ENCODE measurements around the gene PIEZO1. TPM values are rescaled to one million over a fixed set of nuclear protein-coding genes. Genes with fewer than 3 reads are reported as not detected.

The PIEZO1 gene
- total and polyA plus RNA-seq, 2 donors (not counting 3 experiments of a cell fraction or from before 2014, with no cell fraction given), result 298 to 322 TPM

- intact Hi-C loops (cut with micrococcal nuclease), result no loop called here
- no TSS peak for BruUV-seq (replicated peaks)
- no peak for FAIRE-seq
Observed at GRCh38 chr16:88754109-88754911, 30.7 kb downstream of the PIEZO1 start.

DNA sequence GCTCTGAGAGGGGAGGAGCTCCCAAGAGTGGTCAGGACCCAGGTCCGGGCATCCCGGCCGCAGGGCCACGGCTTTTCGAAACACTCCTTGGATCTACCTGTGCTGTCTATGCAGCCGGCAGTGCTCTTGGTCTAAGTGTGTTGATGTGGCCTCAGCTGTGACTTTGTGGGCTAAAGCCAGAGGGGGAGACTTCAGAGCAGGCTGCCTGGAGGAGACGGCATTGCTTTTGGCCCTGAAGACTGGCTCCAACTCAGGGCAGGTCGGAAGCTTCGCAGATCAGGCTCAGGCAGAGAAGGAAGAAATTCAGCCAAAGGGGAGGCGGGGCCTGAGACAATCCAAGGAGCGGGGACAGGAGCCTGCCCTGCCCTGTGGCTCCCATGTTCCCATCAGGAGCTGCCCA, 31.4 kb downstream of the PIEZO1 start:
- TF ChIP-seq, protein P1, sequence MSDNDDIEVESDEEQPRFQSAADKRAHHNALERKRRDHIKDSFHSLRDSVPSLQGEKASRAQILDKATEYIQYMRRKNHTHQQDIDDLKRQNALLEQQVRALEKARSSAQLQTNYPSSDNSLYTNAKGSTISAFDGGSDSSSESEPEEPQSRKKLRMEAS (IDR thresholded peaks at IDR 0.05; ENCODE audit: insufficient read depth, insufficient read length), result no peak
- TF ChIP-seq MYC (IDR thresholded peaks at IDR 0.05; ENCODE audit: low read depth, low read length) (no peak), GATA2 (IDR thresholded peaks at IDR 0.05; ENCODE audit: insufficient read depth, insufficient read length, low read depth, low read length) (no peak), EZH2 (IDR thresholded peaks at IDR 0.05; ENCODE audit: borderline replicate concordance, low read depth, low read length, severe bottlenecking) (no peak)
- Histone ChIP-seq H4K20me1 (replicated peaks; ENCODE audit: control insufficient read depth, extremely low read depth, insufficient read depth, low read length) (no peaks in the 10 kb centered on the region), H3K4me1 (ENCODE audit: control insufficient read depth, extremely low read depth, insufficient read depth, low read length) (peaks cover 2% of the 10 kb centered on the region), H3K9me3 (replicated peaks; ENCODE audit: control insufficient read depth, insufficient read depth, low read length) (no peaks in the 10 kb centered on the region), H3K27me3 (ENCODE audit: control insufficient read depth in 2 of 2, insufficient read depth in 2 of 2, low read length in 2 of 2) (no peaks in the 10 kb centered on the region), H3K27ac (ENCODE audit: insufficient read depth, low read depth, low read length) (no peak overlapping the region), H3K9ac (replicated peaks; ENCODE audit: extremely low read depth, insufficient read depth, low read length) (no peak overlapping the region), H3K79me2 (ENCODE audit: control insufficient read depth, insufficient read depth, low read length) (peaks cover 74% of the 10 kb centered on the region), H3K4me2 (ENCODE audit: insufficient read depth, low read length) (no peak overlapping the region), H3K36me3 (ENCODE audit: control insufficient read depth in 2 of 2, extremely low read depth in 1 of 2, insufficient read depth in 2 of 2, low read length in 2 of 2) (peaks cover 0 to 9% of the 10 kb centered on the region in 2 experiments), H2AFZ (ENCODE audit: low read depth, low read length) (no peak overlapping the region), H3K9me1 (replicated peaks; ENCODE audit: control insufficient read depth, extremely low read depth, insufficient read depth, low read length) (no peaks in the 10 kb centered on the region), H3K4me3 (replicated peaks in 1 of 3; ENCODE audit: insufficient read depth in 1 of 3, low read depth in 1 of 3, low read length in 3 of 3) (no peak overlapping the region)
- ChIA-PET POLR2A (no interaction called here), CTCF (interaction anchor here (0.9 to 3.3 kb wide), 4 partner anchors 10 to 31 kb away, joined by 3 to 31 read pairs (median 13); partner anchors contain the start of gene PIEZO1)
- dilution Hi-C loops (cut with MboI; ENCODE audit: extremely low pct_ligation_motif_present, low sequenced_read_pairs) (no loop called here), intact Hi-C loops (cut with micrococcal nuclease) (no loop called here)
- no peak for FAIRE-seq
- BruUV-seq (replicated peaks), result no TSS peak
- DNase-seq (ENCODE audit: low read depth, low spot score), result no peak

More at GRCh38 chr16:88754109-88754911, 30.7 kb downstream of the PIEZO1 start:
- dilution Hi-C loops (cut with MboI; ENCODE audit: extremely low pct_ligation_motif_present, low sequenced_read_pairs), result no loop called here
- ChIA-PET POLR2A (no interaction called here), CTCF (interaction anchor here (0.9 to 3.3 kb wide), 6 partner anchors 9 to 30 kb away, joined by 3 to 31 read pairs (median 9); partner anchors contain the start of gene PIEZO1)
- peaks cover 2% of the 10 kb centered on the region for H3K4me1 ChIP-seq (ENCODE audit: control insufficient read depth, extremely low read depth, insufficient read depth, low read length)
- no peaks in the 10 kb centered on the region for H4K20me1 ChIP-seq (replicated peaks; ENCODE audit: control insufficient read depth, extremely low read depth, insufficient read depth, low read length)
- H3K27ac ChIP-seq (ENCODE audit: insufficient read depth, low read depth, low read length), result no peak overlapping the region
- DNase-seq (ENCODE audit: low read depth, low spot score), result no peak
- H3K27me3 ChIP-seq (ENCODE audit: control insufficient read depth in 2 of 2, insufficient read depth in 2 of 2, low read length in 2 of 2), result no peaks in the 10 kb centered on the region
- H3K9me3 ChIP-seq (replicated peaks; ENCODE audit: control insufficient read depth, insufficient read depth, low read length), result no peaks in the 10 kb centered on the region
- no peak overlapping the region for H3K9ac ChIP-seq (replicated peaks; ENCODE audit: extremely low read depth, insufficient read depth, low read length)
- H3K4me3 ChIP-seq (replicated peaks in 1 of 3; ENCODE audit: insufficient read depth in 1 of 3, low read depth in 1 of 3, low read length in 3 of 3), result no peak overlapping the region
- peaks cover 80% of the 10 kb centered on the region for H3K79me2 ChIP-seq (ENCODE audit: control insufficient read depth, insufficient read depth, low read length)
- peaks cover 0 to 11% of the 10 kb centered on the region in 2 experiments for H3K36me3 ChIP-seq (ENCODE audit: control insufficient read depth in 2 of 2, extremely low read depth in 1 of 2, insufficient read depth in 2 of 2, low read length in 2 of 2)
- H2AFZ ChIP-seq (ENCODE audit: low read depth, low read length), result no peak overlapping the region
- H3K9me1 ChIP-seq (replicated peaks; ENCODE audit: control insufficient read depth, extremely low read depth, insufficient read depth, low read length), result no peaks in the 10 kb centered on the region
- TF ChIP-seq, protein P1 (IDR thresholded peaks at IDR 0.05; ENCODE audit: insufficient read depth, insufficient read length), result no peak
- no peak for TF ChIP-seq FOS (IDR thresholded peaks at IDR 0.05; ENCODE audit: borderline replicate concordance, insufficient read depth, low read length)
- TF ChIP-seq JUN (IDR thresholded peaks at IDR 0.05; ENCODE audit: borderline replicate concordance, insufficient read depth, insufficient read length, low read depth), result no peak
- H3K4me2 ChIP-seq (ENCODE audit: insufficient read depth, low read length), result no peak overlapping the region
